ENCODE data around the gene PRICKLE3. TPM values are rescaled to one million over a fixed set of nuclear protein-coding genes. Genes with fewer than 3 reads are reported as not detected.

The PRICKLE3 gene
- total RNA-seq, 2 donors from 2014 or later: 10.7 to 12.0 TPM

- no peaks in the 10 kb centered on the region for H3K27me3 ChIP-seq (ENCODE audit: control insufficient read depth, insufficient read depth, low read length, poor library complexity, severe bottlenecking)
- no peak for TF ChIP-seq CTCF (conservative IDR thresholded peaks at IDR 0.05)
- H3K9me3 ChIP-seq (ENCODE audit: control insufficient read depth, low read length): no peaks in the 10 kb centered on the region
- Mint-ChIP-seq H3K4me1 (no peaks in the 10 kb centered on the region), H3K36me3 (ENCODE audit: low read depth) (no peaks in the 10 kb centered on the region), H3K9me3 (peaks cover 72% of the 10 kb centered on the region), H3K27me3 (ENCODE audit: insufficient read depth) (peaks cover 28% of the 10 kb centered on the region), H3K4me3 (no peak overlapping the region), H3K27ac (no peak overlapping the region)
- no peak for DNase-seq
- no peak overlapping the region for H3K27ac ChIP-seq (ENCODE audit: low read depth, low read length)
- H3K4me1 ChIP-seq (ENCODE audit: control insufficient read depth, insufficient read depth, low read length): no peaks in the 10 kb centered on the region
- H3K4me3 ChIP-seq (ENCODE audit: low read length): no peak overlapping the region
- 75 to 84% methylated on average over 2 to 14 of the region's 14 CpGs for WGBS, 2 experiments (ENCODE audit: insufficient coverage in 1 of 2, insufficient read length in 1 of 2)
- H3K36me3 ChIP-seq (ENCODE audit: control insufficient read depth, insufficient read depth, low read length): no peaks in the 10 kb centered on the region
- no peak overlapping the region for H3K9ac ChIP-seq (ENCODE audit: extremely low read depth, low read length, poor library complexity, severe bottlenecking)
Measured at GRCh38 chrX:49225858-49226257, 39.7 kb upstream of the PRICKLE3 start.

GRCh38 chrX:49221868-49222267 is 35.7 kb upstream of the PRICKLE3 start:
- Histone ChIP-seq H3K9me3 (ENCODE audit: control insufficient read depth, low read length) (no peaks in the 10 kb centered on the region), H3K27ac (ENCODE audit: low read depth, low read length) (no peak overlapping the region), H3K36me3 (ENCODE audit: control insufficient read depth, insufficient read depth, low read length) (no peaks in the 10 kb centered on the region), H3K4me1 (ENCODE audit: control insufficient read depth, insufficient read depth, low read length) (no peaks in the 10 kb centered on the region), H3K27me3 (ENCODE audit: control insufficient read depth, insufficient read depth, low read length, poor library complexity, severe bottlenecking) (no peaks in the 10 kb centered on the region), H3K4me3 (ENCODE audit: low read length) (no peak overlapping the region), H3K9ac (ENCODE audit: extremely low read depth, low read length, poor library complexity, severe bottlenecking) (no peak overlapping the region)
- H3K9me3 Mint-ChIP-seq: peaks cover 78% of the 10 kb centered on the region
- no peak for TF ChIP-seq CTCF (conservative IDR thresholded peaks at IDR 0.05)
- WGBS, 2 experiments (ENCODE audit: insufficient coverage in 1 of 2, insufficient read length in 1 of 2): 67 to 68% methylated on average over 1 to 2 of the region's 2 CpGs
- no peak overlapping the region for H3K4me3 Mint-ChIP-seq
- H3K4me1 Mint-ChIP-seq: no peaks in the 10 kb centered on the region
- no peak for DNase-seq
- no peaks in the 10 kb centered on the region for H3K36me3 Mint-ChIP-seq (ENCODE audit: low read depth)
- H3K27ac Mint-ChIP-seq: no peak overlapping the region
- peaks cover 30% of the 10 kb centered on the region for H3K27me3 Mint-ChIP-seq (ENCODE audit: insufficient read depth)

GRCh38 chrX:49220100-49220499 is 33.9 kb upstream of the PRICKLE3 start:
- Mint-ChIP-seq H3K27ac (no peak overlapping the region), H3K4me1 (no peaks in the 10 kb centered on the region), H3K9me3 (peaks cover 80% of the 10 kb centered on the region), H3K27me3 (ENCODE audit: insufficient read depth) (peaks cover 26% of the 10 kb centered on the region), H3K4me3 (no peak overlapping the region), H3K36me3 (ENCODE audit: low read depth) (no peaks in the 10 kb centered on the region)
- H3K4me1 ChIP-seq (ENCODE audit: control insufficient read depth, insufficient read depth, low read length): no peaks in the 10 kb centered on the region
- no peak overlapping the region for H3K9ac ChIP-seq (ENCODE audit: extremely low read depth, low read length, poor library complexity, severe bottlenecking)
- H3K27me3 ChIP-seq (ENCODE audit: control insufficient read depth, insufficient read depth, low read length, poor library complexity, severe bottlenecking): no peaks in the 10 kb centered on the region
- H3K9me3 ChIP-seq (ENCODE audit: control insufficient read depth, low read length): no peaks in the 10 kb centered on the region
- no peak for DNase-seq
- H3K36me3 ChIP-seq (ENCODE audit: control insufficient read depth, insufficient read depth, low read length): no peaks in the 10 kb centered on the region
- no peak overlapping the region for H3K27ac ChIP-seq (ENCODE audit: low read depth, low read length)
- TF ChIP-seq CTCF (conservative IDR thresholded peaks at IDR 0.05): no peak
- no peak overlapping the region for H3K4me3 ChIP-seq (ENCODE audit: low read length)
